Measurements from ENCODE around the gene STARD7. TPM values are rescaled to one million over a fixed set of nuclear protein-coding genes. Genes with fewer than 3 reads are reported as not detected.

Gene STARD7
- total and polyA plus RNA-seq, 2 experiments from 2014 or later: 161 to 214 TPM

GRCh38 chr2:96195410-96196066 is 13.1 kb downstream of the STARD7 start:
- no peaks in the 10 kb centered on the region for H3K9me3 ChIP-seq (ENCODE audit: low read depth)
- no peak overlapping the region for H3K27ac ChIP-seq
- DNase-seq (ENCODE audit: low read depth in 1 of 2, low spot score in 1 of 2): no peak
- H3K4me1 ChIP-seq (ENCODE audit: low read depth): peaks cover 3% of the 10 kb centered on the region
- H3K36me3 ChIP-seq: peaks cover 40% of the 10 kb centered on the region
- no peak overlapping the region for H3K4me3 ChIP-seq
- H3K27me3 ChIP-seq: no peaks in the 10 kb centered on the region
- no peak for TF ChIP-seq CTCF (IDR thresholded peaks at IDR 0.05; ENCODE audit: low read depth, low read length)

GRCh38 chr2:96191937-96192670 is 16.5 kb downstream of the STARD7 start:
- Histone ChIP-seq H3K4me1 (ENCODE audit: low read depth) (peaks cover 9% of the 10 kb centered on the region), H3K36me3 (peaks cover 42% of the 10 kb centered on the region), H3K27me3 (no peaks in the 10 kb centered on the region), H3K4me3 (no peak overlapping the region), H3K9me3 (ENCODE audit: low read depth) (no peaks in the 10 kb centered on the region), H3K27ac (no peak overlapping the region)
- TF ChIP-seq CTCF (IDR thresholded peaks at IDR 0.05; ENCODE audit: low read depth, low read length): no peak
- no peak for DNase-seq (ENCODE audit: low read depth in 1 of 2, low spot score in 1 of 2)

- no peak for DNase-seq (ENCODE audit: low read depth in 1 of 2, low spot score in 1 of 2)
- H3K4me1 ChIP-seq (ENCODE audit: low read depth): peaks cover 23% of the 10 kb centered on the region
- H3K27ac ChIP-seq: no peak overlapping the region
- H3K4me3 ChIP-seq: no peak overlapping the region
- TF ChIP-seq CTCF (IDR thresholded peaks at IDR 0.05; ENCODE audit: low read depth, low read length): no peak
- H3K27me3 ChIP-seq: no peaks in the 10 kb centered on the region
- H3K36me3 ChIP-seq: peaks cover 55% of the 10 kb centered on the region
- no peaks in the 10 kb centered on the region for H3K9me3 ChIP-seq (ENCODE audit: low read depth)
These were observed 19.7 kb downstream of the STARD7 start for GRCh38 chr2:96188821-96189526.

GRCh38 chr2:96186562-96186961 is 22.1 kb downstream of the STARD7 start:
- Histone ChIP-seq H3K27ac (peak overlapping the region; percentile 81), H3K4me1 (ENCODE audit: low read depth) (peaks cover 23% of the 10 kb centered on the region), H3K36me3 (peaks cover 31% of the 10 kb centered on the region), H3K4me3 (no peak overlapping the region), H3K27me3 (no peaks in the 10 kb centered on the region), H3K9me3 (ENCODE audit: low read depth) (no peaks in the 10 kb centered on the region)
- DNase-seq (ENCODE audit: low read depth in 1 of 2, low spot score in 1 of 2): no peak
- no peak for TF ChIP-seq CTCF (IDR thresholded peaks at IDR 0.05; ENCODE audit: low read depth, low read length)

GRCh38 chr2:96185516-96185915 is 23.1 kb downstream of the STARD7 start:
- Histone ChIP-seq H3K4me1 (ENCODE audit: low read depth) (peaks cover 23% of the 10 kb centered on the region), H3K36me3 (peaks cover 21% of the 10 kb centered on the region), H3K27ac (no peak overlapping the region), H3K4me3 (no peak overlapping the region), H3K27me3 (no peaks in the 10 kb centered on the region), H3K9me3 (ENCODE audit: low read depth) (no peaks in the 10 kb centered on the region)
- TF ChIP-seq CTCF (IDR thresholded peaks at IDR 0.05; ENCODE audit: low read depth, low read length): no peak
- DNase-seq (ENCODE audit: low read depth in 1 of 2, low spot score in 1 of 2): no peak
